ENCODE data around the gene TUBGCP3.

DNA sequence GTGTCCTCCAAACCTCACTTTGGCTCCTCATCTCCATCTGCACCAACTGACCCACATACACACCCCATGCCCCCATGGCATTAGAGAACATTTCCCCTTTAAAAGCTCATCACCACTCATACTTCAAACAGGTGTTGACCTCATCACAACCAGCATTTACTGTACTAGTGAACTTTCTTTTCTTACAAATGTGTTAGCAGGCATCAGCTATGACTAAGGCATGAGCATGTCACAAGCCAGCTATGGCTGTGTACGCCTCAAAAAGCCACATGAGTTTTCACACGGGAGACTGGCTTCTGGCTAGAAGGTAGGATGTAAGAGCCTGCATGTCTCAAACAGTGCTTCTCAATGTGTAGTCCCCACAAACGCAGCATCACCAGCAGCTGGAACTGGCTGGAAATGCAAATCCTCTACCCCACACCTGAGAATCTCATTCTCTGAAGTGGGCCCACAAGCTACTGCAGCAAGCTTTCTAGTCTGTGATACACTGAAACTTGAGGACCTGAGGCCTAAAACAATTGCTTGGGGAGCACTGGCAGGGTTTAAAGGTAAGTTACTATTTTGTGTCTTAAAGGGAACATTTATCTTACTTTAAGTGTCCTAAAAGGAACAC is 66.8 kb downstream of the TUBGCP3 start:
- TF ChIP-seq, protein P1, sequence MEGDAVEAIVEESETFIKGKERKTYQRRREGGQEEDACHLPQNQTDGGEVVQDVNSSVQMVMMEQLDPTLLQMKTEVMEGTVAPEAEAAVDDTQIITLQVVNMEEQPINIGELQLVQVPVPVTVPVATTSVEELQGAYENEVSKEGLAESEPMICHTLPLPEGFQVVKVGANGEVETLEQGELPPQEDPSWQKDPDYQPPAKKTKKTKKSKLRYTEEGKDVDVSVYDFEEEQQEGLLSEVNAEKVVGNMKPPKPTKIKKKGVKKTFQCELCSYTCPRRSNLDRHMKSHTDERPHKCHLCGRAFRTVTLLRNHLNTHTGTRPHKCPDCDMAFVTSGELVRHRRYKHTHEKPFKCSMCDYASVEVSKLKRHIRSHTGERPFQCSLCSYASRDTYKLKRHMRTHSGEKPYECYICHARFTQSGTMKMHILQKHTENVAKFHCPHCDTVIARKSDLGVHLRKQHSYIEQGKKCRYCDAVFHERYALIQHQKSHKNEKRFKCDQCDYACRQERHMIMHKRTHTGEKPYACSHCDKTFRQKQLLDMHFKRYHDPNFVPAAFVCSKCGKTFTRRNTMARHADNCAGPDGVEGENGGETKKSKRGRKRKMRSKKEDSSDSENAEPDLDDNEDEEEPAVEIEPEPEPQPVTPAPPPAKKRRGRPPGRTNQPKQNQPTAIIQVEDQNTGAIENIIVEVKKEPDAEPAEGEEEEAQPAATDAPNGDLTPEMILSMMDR (IDR thresholded peaks at IDR 0.05) = no peak
- TF ChIP-seq EP300 (IDR thresholded peaks at IDR 0.05) (no peak), POLR2A (IDR thresholded peaks at IDR 0.05) (no peak)
